Measurements from ENCODE around the gene USP17L27.
"Not testable (repeated sequence)": the region's sequence is repeated elsewhere in the genome, so short reads cannot be mapped to it uniquely, and the experiment has no call there.

USP17L27 gene, protein sequence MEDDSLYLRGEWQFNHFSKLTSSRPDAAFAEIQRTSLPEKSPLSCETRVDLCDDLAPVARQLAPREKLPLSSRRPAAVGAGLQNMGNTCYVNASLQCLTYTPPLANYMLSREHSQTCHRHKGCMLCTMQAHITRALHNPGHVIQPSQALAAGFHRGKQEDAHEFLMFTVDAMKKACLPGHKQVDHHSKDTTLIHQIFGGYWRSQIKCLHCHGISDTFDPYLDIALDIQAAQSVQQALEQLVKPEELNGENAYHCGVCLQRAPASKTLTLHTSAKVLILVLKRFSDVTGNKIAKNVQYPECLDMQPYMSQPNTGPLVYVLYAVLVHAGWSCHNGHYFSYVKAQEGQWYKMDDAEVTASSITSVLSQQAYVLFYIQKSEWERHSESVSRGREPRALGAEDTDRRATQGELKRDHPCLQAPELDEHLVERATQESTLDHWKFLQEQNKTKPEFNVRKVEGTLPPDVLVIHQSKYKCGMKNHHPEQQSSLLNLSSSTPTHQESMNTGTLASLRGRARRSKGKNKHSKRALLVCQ

DNA sequence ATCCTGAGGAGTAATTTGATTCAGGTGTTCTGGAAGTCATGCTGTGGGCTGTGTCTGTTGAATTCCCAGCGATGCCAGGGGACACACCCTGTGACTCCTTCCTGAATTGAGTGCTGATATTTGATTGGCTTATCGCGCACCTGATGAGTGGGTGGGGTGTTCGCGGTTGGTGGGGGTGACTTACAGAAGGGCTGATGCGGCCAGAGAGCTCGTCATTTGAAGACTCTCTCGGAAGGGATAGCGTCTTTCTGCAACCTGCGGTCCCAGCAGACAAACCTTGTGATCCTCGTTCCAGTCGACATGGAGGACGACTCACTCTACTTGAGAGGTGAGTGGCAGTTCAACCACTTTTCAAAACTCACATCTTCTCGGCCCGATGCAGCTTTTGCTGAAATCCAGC, at the start of gene USP17L27:
Gene USP17L27 (plus strand): TSS at position 301 of the 400 bp plus-strand sequence. CDS start 0 bp downstream, at position 301.
- not testable (repeated sequence) for DNase-seq

DNA sequence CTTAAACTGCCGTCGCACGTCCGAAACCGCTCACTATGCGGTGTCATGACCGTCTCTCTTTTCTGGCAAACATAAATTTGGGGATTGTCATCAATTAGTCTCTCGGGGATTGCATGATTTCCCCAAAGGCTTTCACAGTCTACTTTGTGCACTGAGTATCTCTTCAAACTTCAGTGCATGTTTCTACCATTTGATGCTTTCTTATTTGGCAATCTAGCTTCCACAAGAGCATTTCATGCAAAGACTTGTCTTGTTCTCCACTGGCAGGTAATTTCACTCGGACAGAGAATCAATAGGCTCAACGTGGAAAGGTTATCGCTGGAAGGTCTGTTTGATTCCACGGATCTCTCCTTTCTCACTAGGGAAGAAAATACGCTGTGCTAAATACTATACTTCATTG, 19.8 kb upstream of the USP17L27 start:
- DNase-seq = not testable (repeated sequence)

DNA sequence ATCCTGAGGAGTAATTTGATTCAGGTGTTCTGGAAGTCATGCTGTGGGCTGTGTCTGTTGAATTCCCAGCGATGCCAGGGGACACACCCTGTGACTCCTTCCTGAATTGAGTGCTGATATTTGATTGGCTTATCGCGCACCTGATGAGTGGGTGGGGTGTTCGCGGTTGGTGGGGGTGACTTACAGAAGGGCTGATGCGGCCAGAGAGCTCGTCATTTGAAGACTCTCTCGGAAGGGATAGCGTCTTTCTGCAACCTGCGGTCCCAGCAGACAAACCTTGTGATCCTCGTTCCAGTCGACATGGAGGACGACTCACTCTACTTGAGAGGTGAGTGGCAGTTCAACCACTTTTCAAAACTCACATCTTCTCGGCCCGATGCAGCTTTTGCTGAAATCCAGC, 19.1 kb upstream of the USP17L27 start, which contains the start of gene USP17L24:
Gene USP17L24 (plus strand): TSS at position 301 of the 400 bp plus-strand sequence. CDS start 0 bp downstream, at position 301.
- DNase-seq = not testable (repeated sequence)

DNA sequence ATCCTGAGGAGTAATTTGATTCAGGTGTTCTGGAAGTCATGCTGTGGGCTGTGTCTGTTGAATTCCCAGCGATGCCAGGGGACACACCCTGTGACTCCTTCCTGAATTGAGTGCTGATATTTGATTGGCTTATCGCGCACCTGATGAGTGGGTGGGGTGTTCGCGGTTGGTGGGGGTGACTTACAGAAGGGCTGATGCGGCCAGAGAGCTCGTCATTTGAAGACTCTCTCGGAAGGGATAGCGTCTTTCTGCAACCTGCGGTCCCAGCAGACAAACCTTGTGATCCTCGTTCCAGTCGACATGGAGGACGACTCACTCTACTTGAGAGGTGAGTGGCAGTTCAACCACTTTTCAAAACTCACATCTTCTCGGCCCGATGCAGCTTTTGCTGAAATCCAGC, 14.3 kb upstream of the USP17L27 start, which contains the start of gene USP17L25:
Gene USP17L25 (plus strand): TSS at position 301 of the 400 bp plus-strand sequence. CDS start 0 bp downstream, at position 301.
- not testable (repeated sequence) for DNase-seq

DNA sequence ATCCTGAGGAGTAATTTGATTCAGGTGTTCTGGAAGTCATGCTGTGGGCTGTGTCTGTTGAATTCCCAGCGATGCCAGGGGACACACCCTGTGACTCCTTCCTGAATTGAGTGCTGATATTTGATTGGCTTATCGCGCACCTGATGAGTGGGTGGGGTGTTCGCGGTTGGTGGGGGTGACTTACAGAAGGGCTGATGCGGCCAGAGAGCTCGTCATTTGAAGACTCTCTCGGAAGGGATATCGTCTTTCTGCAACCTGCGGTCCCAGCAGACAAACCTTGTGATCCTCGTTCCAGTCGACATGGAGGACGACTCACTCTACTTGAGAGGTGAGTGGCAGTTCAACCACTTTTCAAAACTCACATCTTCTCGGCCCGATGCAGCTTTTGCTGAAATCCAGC, 9.6 kb upstream of the USP17L27 start, which contains the start of gene USP17L26:
Gene USP17L26 (plus strand): TSS at position 301 of the 400 bp plus-strand sequence. CDS start 0 bp downstream, at position 301.
- not testable (repeated sequence) for DNase-seq

DNA sequence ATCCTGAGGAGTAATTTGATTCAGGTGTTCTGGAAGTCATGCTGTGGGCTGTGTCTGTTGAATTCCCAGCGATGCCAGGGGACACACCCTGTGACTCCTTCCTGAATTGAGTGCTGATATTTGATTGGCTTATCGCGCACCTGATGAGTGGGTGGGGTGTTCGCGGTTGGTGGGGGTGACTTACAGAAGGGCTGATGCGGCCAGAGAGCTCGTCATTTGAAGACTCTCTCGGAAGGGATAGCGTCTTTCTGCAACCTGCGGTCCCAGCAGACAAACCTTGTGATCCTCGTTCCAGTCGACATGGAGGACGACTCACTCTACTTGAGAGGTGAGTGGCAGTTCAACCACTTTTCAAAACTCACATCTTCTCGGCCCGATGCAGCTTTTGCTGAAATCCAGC, 4.8 kb upstream of the USP17L27 start, which contains the start of gene USP17L5:
Gene USP17L5 (plus strand): TSS at position 301 of the 400 bp plus-strand sequence. CDS start 0 bp downstream, at position 301.
- not testable (repeated sequence) for DNase-seq

DNA sequence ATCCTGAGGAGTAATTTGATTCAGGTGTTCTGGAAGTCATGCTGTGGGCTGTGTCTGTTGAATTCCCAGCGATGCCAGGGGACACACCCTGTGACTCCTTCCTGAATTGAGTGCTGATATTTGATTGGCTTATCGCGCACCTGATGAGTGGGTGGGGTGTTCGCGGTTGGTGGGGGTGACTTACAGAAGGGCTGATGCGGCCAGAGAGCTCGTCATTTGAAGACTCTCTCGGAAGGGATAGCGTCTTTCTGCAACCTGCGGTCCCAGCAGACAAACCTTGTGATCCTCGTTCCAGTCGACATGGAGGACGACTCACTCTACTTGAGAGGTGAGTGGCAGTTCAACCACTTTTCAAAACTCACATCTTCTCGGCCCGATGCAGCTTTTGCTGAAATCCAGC, 4.6 kb downstream of the USP17L27 start, which contains the start of gene USP17L28:
Gene USP17L28 (plus strand): TSS at position 301 of the 400 bp plus-strand sequence. CDS start 0 bp downstream, at position 301.
- not testable (repeated sequence) for DNase-seq

DNA sequence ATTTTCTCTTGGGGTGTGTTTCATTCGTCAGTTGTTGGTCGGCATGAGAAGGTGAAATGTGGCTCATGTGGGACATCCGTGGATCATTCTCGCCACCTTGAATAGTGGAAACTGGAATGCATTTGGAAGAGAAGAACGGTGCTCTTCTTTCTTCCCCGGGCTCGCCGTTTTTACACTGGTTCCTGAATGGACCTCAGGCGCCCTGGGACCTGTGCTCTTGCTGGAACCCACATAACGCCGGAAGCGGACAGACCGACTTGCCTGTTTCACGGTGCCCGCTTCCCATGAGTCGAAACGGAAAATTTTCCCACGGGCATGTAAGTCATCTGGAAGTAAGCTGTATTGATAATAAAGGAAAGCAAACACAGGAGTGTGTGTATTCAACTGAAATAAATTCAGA, 6.9 kb downstream of the USP17L27 start:
- DNase-seq = not testable (repeated sequence)

DNA sequence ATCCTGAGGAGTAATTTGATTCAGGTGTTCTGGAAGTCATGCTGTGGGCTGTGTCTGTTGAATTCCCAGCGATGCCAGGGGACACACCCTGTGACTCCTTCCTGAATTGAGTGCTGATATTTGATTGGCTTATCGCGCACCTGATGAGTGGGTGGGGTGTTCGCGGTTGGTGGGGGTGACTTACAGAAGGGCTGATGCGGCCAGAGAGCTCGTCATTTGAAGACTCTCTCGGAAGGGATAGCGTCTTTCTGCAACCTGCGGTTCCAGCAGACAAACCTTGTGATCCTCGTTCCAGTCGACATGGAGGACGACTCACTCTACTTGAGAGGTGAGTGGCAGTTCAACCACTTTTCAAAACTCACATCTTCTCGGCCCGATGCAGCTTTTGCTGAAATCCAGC, 9.4 kb downstream of the USP17L27 start, which contains the start of gene USP17L29:
Gene USP17L29 (plus strand): TSS at position 301 of the 400 bp plus-strand sequence. CDS start 0 bp downstream, at position 301.
- not testable (repeated sequence) for DNase-seq

DNA sequence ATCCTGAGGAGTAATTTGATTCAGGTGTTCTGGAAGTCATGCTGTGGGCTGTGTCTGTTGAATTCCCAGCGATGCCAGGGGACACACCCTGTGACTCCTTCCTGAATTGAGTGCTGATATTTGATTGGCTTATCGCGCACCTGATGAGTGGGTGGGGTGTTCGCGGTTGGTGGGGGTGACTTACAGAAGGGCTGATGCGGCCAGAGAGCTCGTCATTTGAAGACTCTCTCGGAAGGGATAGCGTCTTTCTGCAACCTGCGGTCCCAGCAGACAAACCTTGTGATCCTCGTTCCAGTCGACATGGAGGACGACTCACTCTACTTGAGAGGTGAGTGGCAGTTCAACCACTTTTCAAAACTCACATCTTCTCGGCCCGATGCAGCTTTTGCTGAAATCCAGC, 18.9 kb downstream of the USP17L27 start, which contains the start of gene USP17L30:
Gene USP17L30 (plus strand): TSS at position 301 of the 400 bp plus-strand sequence. CDS start 0 bp downstream, at position 301.
- not testable (repeated sequence) for DNase-seq

DNA sequence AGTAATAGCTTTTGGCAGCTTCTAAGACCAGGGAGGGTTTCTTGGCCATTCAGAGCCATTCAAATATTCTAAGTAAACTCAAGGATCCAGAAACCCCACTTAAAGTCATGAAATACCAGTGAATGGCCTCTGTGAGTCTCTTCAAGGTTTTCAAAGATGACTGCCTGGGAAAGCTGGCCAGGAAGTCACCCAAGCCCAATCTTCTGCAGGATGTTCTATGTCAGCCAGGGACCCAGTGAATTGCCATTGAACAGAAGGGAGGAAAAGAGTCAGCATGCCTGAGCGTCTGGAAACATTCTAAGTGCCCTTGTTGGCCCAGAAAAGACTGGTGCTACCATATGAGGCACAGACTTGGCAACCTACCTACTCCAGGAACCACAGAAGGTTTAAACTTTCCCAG, 35.9 kb downstream of the USP17L27 start:
- not testable (repeated sequence) for DNase-seq

DNA sequence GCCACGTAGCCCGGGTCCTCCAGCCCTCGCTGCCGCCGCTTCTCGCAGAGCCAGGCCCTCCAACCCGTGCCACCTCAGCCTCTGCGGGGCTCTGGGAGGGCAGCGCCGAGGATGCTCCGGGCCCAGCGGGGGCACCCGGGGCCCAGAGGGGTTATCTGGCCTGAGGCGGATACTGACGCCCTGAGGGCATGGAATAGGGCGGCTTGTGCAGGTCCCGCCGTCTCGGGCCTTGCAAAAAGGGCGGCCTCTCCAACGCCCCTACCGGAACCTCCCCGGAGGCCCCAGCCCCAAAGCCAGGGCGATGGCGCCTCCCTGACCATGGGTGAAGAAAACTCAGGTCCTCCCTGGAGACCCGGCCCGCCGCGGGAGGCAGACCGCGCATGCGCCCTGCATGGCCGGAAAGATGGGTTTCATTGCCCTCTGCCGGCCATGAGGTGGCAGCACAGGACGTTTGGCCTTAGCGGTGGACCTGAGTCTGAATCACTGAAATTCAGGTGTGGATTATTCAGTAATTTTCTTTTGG, 37.1 kb downstream of the USP17L27 start:
- DNase-seq = peak in 10 of 56 donors; percentile 2 to 39 (median 7)

DNA sequence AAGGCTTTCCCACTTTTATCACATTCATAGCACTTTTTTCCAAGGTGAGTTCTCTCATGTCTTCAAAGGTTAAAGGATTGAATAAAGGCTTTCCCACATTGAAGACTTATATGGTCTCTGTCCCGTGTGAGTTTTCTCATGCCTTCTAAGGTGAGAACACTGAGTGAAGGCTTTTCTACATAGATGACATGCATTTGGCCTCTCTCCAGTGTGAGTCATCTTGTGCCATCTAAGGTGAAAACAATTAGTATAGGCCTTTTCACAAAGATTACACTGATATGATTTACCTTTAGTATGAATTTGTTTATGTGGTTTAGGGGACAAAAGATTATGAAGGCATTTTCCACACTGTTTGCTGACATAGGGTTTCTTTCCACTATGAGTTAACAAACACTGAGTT, 40.2 kb downstream of the USP17L27 start:
- DNase-seq = no peak

DNA sequence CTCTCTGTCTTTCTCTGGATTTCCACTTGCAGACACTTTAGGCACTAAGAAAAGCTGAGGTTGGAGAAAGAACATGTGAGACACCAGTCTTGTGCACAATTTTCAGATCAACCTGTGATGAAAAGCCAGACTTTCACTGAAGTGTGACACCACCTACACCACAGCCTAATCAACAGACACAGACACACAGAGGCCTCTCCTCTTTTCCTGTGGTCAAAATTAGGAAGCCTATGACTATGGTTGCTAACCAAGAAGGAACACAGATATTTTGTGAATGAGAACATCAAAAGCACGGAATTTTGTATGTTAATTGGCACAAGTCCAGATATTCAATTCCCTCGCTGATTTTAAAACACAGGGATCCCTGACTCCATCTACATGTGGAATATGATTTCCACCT, 45.1 kb downstream of the USP17L27 start:
- DNase-seq = not testable (repeated sequence)

All from nucleus accumbens (tissue), 56 donors.